ENCODE data around the gene KCNH6. TPM values are rescaled to one million over a fixed set of nuclear protein-coding genes. Genes with fewer than 3 reads are reported as not detected.

The KCNH6 gene
- total RNA-seq, 1 donor from 2014 or later: not detected

- DNase-seq (ENCODE audit: low spot score): no peak
Observed at GRCh38 chr17:63592797-63593196, 69.6 kb downstream of the KCNH6 start.

GRCh38 chr17:63595132-63595531 lies 72.0 kb downstream of the KCNH6 start:
- DNase-seq (ENCODE audit: low spot score): peak; percentile 2

Other genes with a start within 250 kb of the KCNH6 start
- gene CYB561, start 77.1 kb upstream of the KCNH6 start, total RNA-seq: 26.7 TPM
- gene ACE, start 46.3 kb upstream of the KCNH6 start, total RNA-seq: 14.1 TPM
- gene DCAF7, start 27.1 kb downstream of the KCNH6 start, total RNA-seq: 49.6 TPM
- gene TACO1, start 77.5 kb downstream of the KCNH6 start, total RNA-seq: 17.1 TPM
- 48.8 TPM for gene MAP3K3, start 99.1 kb downstream of the KCNH6 start, total RNA-seq
- gene LIMD2, start 176.8 kb downstream of the KCNH6 start, total RNA-seq: 11.3 TPM
- gene STRADA, start 218.4 kb downstream of the KCNH6 start, total RNA-seq: 34.3 TPM